NK-92 (cell line): ENCODE data around the gene NPRL2.

Source experiments
- DNase-seq: peaks from one replicate; lab custom pipeline; 2025; ENCODE audit not compliant: unreplicated experiment; lab: John Stamatoyannopoulos, UW

NPRL2 gene

DNA sequence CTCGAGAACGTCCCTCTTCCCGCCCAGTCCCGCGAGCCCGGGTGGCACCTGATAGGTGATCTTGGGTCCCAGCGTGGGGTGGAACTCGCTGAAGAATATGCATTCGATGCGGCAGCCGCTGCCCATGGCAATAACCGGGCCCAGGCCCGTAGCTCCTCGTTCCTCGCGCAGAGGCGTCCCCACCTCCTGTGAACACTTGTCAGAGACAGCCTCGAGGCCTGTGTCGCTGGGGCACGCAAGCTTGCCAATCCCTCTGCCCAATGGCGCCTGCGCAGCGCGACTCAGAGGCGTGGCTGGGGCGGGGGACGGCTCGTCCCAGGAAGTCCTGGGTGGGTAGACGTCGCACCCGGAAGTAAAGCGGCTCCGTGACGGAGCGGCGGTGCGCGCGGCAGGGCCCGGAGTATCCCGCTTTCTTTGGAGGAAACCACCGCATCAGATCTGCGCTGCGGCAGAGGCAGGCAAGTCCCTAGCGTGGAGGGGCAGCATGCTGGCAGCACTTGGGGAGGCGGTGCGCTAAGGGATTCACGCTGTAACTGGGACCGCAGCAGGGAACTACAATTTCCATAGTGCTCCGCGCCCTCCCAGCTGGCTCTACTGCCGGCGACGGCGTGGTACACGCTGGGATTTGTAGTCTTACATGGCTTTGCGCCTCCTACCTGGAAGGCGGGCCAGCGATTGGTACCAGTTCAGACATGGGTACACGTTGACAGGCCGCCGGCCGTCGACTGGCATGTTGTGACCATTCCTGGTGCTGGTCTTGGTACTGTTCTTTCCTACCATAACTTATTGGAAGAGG lies at the start of gene NPRL2, which contains the start of gene CYB561D2:
Gene NPRL2, minus strand, starts transcription at position 249 of the 796 bp plus-strand sequence. Its CDS starts 123 bp downstream, at position 126.
Gene CYB561D2, plus strand, starts transcription at position 336 of the 796 bp plus-strand sequence. CDS start 572 bp downstream, outside the sequence.
- peak; percentile 93 for DNase-seq

- no peak for DNase-seq
These were observed 45.9 kb upstream of the NPRL2 start for GRCh38 chr3:50396502-50396901.

- no peak for DNase-seq
These were observed 44.7 kb upstream of the NPRL2 start for GRCh38 chr3:50395070-50395860.

DNA sequence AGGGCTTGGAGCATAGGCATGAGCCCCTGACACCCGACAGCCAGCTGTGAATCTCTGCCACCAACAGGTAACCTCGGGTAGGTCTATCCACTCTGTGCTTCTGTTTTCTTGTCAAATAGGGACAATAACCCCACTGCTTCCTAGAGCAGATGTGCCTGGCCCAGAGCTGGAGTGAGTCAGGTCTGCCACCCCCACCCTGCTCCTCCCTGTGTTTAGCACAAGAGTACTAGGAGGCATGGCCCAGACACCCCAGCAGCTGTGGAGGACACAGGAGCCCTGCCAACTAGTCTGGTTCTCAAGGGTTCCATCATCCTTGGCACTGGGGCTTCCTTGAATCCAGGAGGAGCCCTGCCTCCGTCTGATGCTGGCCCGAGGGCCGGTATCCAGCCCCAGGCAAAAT lies 42.5 kb upstream of the NPRL2 start:
- DNase-seq, result no peak

- DNase-seq, result no peak
These were observed 41.6 kb upstream of the NPRL2 start for GRCh38 chr3:50392101-50392715.

DNA sequence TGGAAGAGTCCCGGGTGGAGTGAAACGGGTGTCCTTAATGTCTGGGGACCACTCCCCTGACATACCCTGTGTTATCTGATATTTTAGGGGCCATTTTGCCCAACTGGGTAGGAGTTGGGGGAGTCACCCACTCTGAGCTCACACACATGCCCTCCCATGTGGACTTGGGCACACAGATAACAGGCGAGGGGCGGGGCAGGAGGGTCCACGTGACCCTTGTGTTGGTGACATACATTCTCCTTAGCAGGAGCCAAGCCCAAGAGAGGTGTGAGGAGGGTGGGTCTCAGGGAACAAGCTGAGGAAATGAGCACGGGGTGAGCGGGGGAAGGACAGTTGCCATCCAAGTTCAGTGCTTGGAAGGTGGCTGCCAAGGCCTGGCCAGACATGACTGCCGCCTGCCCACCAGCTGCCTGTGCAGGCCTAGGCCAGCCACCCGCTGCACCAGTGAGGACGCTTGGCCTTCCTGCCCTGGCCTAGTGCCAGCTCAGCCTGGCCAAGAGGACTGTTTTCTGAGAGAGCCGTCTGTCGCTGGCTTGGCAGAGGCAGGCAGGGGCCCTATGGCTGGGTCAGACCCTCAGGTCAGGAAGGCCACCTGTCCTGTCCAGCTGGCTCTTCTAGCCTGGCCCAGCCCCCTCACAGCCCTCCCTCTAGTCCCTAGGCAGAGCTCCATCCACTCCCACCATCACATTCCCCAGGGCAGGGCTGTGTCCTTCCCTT lies 40.1 kb upstream of the NPRL2 start:
- no peak for DNase-seq

DNA sequence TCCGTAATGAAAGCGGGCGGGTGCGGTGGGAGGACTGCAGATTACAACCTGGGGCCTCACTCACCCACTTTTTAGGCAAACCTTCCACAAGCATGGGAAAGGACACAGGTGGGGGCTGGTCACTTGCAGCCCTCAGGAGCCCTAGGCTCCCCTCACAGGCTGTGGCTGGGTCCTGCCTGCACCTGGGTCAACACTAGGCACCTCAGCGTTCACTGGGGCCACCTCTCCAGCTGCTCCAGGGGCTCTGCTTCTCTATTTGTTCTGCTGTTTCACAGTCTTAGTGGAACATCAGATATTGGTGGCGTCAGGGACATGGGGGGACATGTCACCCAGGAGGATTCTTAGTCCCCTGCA lies 38.8 kb upstream of the NPRL2 start:
- DNase-seq, result no peak

GRCh38 chr3:50388720-50389413 lies 38.3 kb upstream of the NPRL2 start:
- DNase-seq, result no peak

GRCh38 chr3:50388016-50388719 lies 37.6 kb upstream of the NPRL2 start:
- DNase-seq, result no peak

GRCh38 chr3:50385754-50386153 lies 35.2 kb upstream of the NPRL2 start:
- DNase-seq, result no peak

DNA sequence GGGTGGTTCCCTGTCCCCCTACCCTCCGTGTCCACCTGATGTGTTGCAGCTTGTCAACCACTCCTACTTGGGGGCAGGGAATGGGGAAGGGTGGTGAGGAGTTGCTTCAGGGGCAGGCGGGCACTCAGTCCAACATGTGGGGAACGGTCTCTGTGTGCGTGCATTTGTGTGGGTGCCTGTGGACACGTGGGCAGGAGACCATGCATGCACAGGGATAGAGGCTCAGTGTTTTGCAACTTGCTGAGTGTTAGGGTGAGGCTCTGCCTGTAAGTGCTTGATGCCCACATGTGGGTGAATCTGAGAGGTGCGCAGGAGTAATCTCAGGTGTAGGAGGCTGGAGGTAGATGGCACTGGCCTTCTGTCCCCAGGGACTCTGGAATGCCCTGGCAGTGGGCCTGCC lies 33.2 kb upstream of the NPRL2 start:
- DNase-seq, result no peak

DNA sequence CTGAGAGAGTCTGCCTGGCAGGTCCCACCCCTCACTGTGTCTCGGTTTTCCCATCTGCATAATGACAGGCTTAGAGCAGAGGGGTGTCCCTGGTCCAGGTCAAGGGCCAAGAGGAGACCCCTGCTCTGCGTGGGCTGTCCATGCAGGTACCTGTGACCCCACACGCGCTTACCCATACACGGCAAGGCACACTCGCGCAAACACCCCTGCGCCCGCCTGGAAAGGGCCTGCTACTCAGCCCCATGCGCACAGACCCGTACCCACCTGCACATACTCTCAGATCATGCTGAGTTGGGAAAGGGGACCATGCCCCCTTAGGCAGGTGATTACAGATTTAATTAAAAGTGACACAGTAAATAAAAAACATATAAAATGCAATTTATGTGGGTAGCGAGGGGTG lies 32.1 kb upstream of the NPRL2 start:
- DNase-seq, result no peak

GRCh38 chr3:50381383-50381782 lies 30.8 kb upstream of the NPRL2 start:
- no peak for DNase-seq

GRCh38 chr3:50380405-50381085 lies 30.0 kb upstream of the NPRL2 start:
- DNase-seq, result no peak

DNA sequence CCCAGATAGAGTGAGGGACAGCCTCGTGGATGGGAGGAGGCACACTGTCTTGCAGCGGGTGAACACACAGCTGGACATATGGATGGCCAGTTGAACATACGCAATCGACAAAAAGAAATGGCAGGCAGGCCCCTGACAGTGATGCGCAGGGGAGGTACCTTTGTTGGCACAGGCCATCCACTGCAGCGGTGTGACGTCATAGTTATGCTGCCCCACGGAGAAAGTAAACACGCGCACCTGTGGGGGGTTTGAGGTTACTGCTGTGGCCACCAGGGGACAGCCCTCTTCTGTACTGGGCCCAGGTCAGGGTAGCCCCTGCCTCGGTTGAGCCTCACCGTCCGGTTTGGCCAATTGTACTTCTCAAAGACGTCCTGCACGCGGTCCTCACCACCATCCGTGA lies 28.2 kb upstream of the NPRL2 start:
- no peak for DNase-seq

DNA sequence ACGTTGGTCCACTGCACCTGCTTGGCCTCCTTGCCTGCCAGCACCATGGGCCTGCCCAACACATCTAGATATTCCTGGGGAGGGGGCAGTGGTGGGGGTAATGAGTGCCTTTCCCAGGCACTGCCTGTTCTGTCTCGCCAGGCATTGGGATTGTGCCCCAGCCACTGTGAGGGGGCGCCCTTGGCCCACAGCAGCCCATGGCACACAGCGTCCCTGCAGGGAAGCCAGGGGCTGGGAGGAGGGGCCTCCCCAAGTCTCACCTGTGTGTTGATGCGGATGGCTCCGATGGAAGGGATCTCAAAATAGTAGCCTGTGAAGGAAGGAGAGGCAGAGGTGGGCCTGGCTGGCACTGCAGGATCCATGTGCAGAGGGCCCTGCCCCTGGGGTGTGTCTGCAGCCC lies 27.4 kb upstream of the NPRL2 start:
- DNase-seq, result no peak

DNA sequence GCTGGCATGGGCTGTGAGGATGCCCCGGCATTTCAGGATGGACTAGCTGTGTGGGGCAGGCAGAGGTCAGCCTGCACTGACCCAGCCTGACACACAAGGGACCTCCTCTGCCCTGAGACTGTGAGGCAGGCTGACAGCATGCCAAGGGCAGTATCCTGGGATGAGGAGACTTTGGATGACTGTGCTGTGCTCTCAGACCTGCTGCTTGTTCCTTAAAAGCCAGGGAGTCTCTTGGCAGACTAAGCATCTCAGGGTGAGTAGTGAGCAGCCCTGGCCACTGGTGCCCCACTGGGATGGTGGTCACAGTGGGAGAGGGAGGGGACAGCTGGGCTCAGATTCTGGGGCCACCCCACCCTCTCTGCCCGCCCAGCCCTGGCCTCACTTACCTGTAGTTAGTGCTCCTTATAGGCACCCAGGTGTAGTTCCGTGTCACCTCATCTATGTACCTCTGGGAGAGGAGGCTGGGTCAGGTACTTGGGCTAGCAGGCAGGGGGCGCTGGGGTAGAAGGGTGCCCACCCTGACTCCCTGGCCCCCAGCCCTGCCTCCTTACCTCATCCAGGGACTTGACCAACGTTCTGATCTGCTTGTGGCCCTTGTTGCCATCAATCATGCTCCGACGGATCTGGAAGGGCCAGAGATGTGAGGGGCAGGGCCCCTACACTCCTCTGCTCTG lies 24.8 kb upstream of the NPRL2 start:
- DNase-seq, result no peak

- no peak for DNase-seq
These were observed 24.0 kb upstream of the NPRL2 start for GRCh38 chr3:50374363-50375257.
